Measurements from ENCODE around the gene ITPR2. TPM values are rescaled to one million over a fixed set of nuclear protein-coding genes. Genes with fewer than 3 reads are reported as not detected.
A peak's percentile ranks its signal among the peaks of the same experiment; 100 is the strongest.
"Not testable (repeated sequence)": the region's sequence is repeated elsewhere in the genome, so short reads cannot be mapped to it uniquely, and the experiment has no call there.

Gene ITPR2
- total RNA-seq, 1 experiment from 2014 or later = 10.1 TPM

- peak; percentile 80 for DNase-seq (ENCODE audit: low read depth)
Observed at GRCh38 chr12:26786865-26787514, 46.0 kb downstream of the ITPR2 start.

- no peak for DNase-seq (ENCODE audit: low read depth)
Observed at GRCh38 chr12:26786491-26786864, 46.5 kb downstream of the ITPR2 start.

GRCh38 chr12:26783816-26784379 lies 49.1 kb downstream of the ITPR2 start:
- not testable (repeated sequence) for DNase-seq (ENCODE audit: low read depth)

GRCh38 chr12:26783131-26783526 lies 49.9 kb downstream of the ITPR2 start:
- DNase-seq (ENCODE audit: low read depth) = no peak

GRCh38 chr12:26782372-26783130 lies 50.4 kb downstream of the ITPR2 start:
- no peak for DNase-seq (ENCODE audit: low read depth)

- DNase-seq (ENCODE audit: low read depth) = not testable (repeated sequence)
Observed at GRCh38 chr12:26780656-26781055, 52.3 kb downstream of the ITPR2 start.

- not testable (repeated sequence) for DNase-seq (ENCODE audit: low read depth)
Observed at GRCh38 chr12:26778173-26778775, 54.7 kb downstream of the ITPR2 start.

GRCh38 chr12:26777236-26777635 lies 55.8 kb downstream of the ITPR2 start:
- DNase-seq (ENCODE audit: low read depth) = no peak

GRCh38 chr12:26775991-26776390 lies 57.0 kb downstream of the ITPR2 start:
- not testable (repeated sequence) for DNase-seq (ENCODE audit: low read depth)

- no peak for DNase-seq (ENCODE audit: low read depth)
Observed at GRCh38 chr12:26773313-26774104, 59.5 kb downstream of the ITPR2 start.

GRCh38 chr12:26771861-26772260 lies 61.1 kb downstream of the ITPR2 start:
- DNase-seq (ENCODE audit: low read depth) = no peak

GRCh38 chr12:26770239-26771070 lies 62.5 kb downstream of the ITPR2 start:
- DNase-seq (ENCODE audit: low read depth) = no peak

GRCh38 chr12:26769611-26770010 lies 63.4 kb downstream of the ITPR2 start:
- DNase-seq (ENCODE audit: low read depth) = no peak

- DNase-seq (ENCODE audit: low read depth) = no peak
Observed at GRCh38 chr12:26768611-26769603, 64.1 kb downstream of the ITPR2 start.

GRCh38 chr12:26767865-26768264 lies 65.1 kb downstream of the ITPR2 start:
- DNase-seq (ENCODE audit: low read depth) = no peak

GRCh38 chr12:26767116-26767515 lies 65.9 kb downstream of the ITPR2 start:
- DNase-seq (ENCODE audit: low read depth) = no peak

- no peak for DNase-seq (ENCODE audit: low read depth)
Observed at GRCh38 chr12:26762186-26762585, 70.8 kb downstream of the ITPR2 start.

- DNase-seq (ENCODE audit: low read depth) = no peak
Observed at GRCh38 chr12:26761775-26762174, 71.2 kb downstream of the ITPR2 start.

- DNase-seq (ENCODE audit: low read depth) = no peak
Observed at GRCh38 chr12:26760657-26761293, 72.2 kb downstream of the ITPR2 start.

Measured in RPMI7951 (cell line).